ENCODE results near the gene USP24.
"Not testable (repeated sequence)": the region's sequence is repeated elsewhere in the genome, so short reads cannot be mapped to it uniquely, and the experiment has no call there.

Gene USP24

GRCh38 chr1:55037733-55038551 is 177.2 kb downstream of the USP24 start:
- DNase-seq (ENCODE audit: low spot score), result no peak

- DNase-seq (ENCODE audit: low spot score), result no peak
Observed at GRCh38 chr1:55035904-55036303, 179.3 kb downstream of the USP24 start.

- no peak for DNase-seq (ENCODE audit: low spot score)
Observed at GRCh38 chr1:55034476-55035133, 180.6 kb downstream of the USP24 start.

DNA sequence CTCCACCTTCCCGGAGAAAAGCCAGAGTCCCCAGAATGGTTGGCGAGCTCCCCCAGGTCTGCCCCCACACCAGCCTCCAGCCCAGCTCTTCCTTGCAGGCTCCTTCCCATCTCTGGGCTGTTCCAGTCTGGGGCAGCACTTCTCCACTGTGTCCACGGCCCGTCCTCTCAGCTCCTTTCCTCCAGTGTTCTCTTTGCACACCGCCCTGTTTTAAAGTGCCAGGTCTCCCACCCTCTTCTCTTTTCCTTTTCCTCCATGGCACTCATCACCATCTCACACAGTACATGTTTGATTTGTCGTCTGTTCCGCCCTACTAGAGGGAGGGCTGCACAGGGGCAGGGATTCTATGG is 181.9 kb downstream of the USP24 start:
- no peak for DNase-seq (ENCODE audit: low spot score)

- not testable (repeated sequence) for DNase-seq (ENCODE audit: low spot score)
Observed at GRCh38 chr1:55031098-55031497, 184.1 kb downstream of the USP24 start.

DNA sequence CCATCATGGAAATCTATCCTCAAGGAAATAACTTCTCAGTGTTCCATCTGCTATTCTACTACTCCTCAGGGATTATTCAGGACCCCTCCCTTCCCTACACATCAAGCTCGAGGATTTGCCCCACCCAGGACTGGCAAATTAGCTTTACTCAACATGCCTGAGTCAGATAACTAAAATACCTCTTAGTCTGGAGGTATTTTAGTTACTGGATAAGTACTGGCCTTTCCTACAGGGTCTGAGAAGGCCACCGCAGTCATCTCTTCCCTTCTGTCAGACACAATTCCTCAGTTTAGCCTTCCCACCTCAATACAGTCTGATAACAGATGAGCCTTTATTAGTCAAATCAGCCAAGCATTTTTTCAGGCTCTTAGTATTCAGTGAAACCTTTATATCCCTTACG is 188.5 kb downstream of the USP24 start:
- DNase-seq (ENCODE audit: low spot score), result not testable (repeated sequence)

DNA sequence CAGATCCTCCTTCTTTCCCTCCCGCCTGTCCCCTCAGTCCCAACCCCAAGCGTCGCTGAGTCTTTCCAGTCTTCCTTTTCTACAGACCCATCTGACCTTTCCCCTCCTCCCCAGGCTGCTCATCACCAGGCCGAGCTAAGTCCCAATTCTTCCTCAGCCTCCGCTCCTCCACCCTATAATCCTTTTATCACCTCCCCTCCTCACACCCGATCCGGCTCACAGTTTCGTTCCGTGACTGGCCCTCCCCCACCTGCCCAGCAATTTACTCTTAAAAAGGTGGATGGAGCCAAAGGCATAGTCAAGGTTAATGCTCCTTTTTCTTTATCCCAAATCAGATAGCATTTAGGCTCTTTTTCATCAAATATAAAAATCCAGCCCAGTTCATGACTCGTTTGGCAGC is 191.0 kb downstream of the USP24 start:
- DNase-seq (ENCODE audit: low spot score), result not testable (repeated sequence)

DNA sequence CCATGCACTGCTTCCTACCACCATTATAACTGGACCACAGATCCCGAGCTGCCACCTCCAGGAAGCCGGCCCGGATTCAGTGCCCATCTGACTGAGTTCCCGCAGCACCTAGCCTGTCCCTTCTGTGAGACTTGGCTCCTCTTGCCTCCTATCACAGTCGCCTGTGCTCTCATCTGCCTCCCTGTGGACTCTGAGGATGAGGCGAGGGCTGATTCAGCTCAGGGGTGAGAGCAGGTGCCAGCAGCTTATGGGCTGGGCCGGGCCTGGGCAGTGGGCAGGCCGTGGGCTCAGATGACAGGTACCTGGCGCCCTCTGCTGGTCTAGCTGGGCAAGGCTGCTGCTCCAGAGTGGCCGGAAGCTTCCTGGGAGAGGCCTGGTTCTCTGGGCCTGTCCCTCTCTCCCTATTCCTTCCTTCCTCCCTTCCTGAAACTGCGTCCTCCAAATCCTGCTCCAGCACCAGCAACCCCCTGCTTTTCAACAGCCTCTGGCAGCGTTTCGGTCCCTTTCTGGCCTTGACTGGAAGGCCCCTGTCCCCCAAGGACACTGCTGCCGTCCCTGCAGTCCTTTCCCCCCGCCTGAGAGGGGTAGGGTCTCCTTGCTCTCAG is 193.1 kb downstream of the USP24 start:
- peak; percentile 83 for DNase-seq (ENCODE audit: low spot score)

GRCh38 chr1:55018395-55018794 is 196.8 kb downstream of the USP24 start:
- no peak for DNase-seq (ENCODE audit: low spot score)

All from COLO829 (cell line).